GM10266 (cell line): ENCODE results near the gene DNAJC18.
"Not testable (repeated sequence)": the region's sequence is repeated elsewhere in the genome, so short reads cannot be mapped to it uniquely, and the experiment has no call there.

ENCODE experiments used
- DNase-seq: peaks from one replicate; pipeline ENCODE4 v3.0.0; 2012; ENCODE audit errors: extremely low spot score
- TF ChIP-seq, protein P1 (sequence below): IDR thresholded peaks from 2 replicates; pipeline ENCODE4 v1.5.1; 2012; ENCODE audit warnings: mild to moderate bottlenecking, low read depth; ENCODE audit not compliant: control insufficient read depth, insufficient read depth; ENCODE audit errors: missing control alignments

The DNAJC18 gene

DNA sequence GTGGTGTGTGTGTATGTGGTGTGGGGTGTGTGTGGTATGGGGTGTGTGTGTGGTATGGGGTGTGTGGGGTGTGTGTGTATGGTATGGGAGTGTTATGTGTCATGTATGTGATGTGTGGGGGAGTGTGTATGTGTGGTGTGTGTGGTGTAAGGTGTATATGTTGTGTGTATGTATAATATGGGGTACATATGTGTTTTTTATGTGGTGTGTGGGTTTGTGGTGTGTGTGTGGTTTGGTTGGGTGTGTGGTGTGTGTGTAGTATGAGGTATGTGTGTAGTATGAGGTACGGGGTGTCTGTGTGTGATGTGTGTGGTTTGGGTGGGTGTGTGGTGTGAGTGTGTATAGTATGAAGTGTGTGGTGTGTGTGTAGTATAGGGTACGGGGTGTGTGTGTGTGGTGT lies 11.9 kb upstream of the DNAJC18 start:
- DNase-seq, result no peak
- TF ChIP-seq, protein P1, sequence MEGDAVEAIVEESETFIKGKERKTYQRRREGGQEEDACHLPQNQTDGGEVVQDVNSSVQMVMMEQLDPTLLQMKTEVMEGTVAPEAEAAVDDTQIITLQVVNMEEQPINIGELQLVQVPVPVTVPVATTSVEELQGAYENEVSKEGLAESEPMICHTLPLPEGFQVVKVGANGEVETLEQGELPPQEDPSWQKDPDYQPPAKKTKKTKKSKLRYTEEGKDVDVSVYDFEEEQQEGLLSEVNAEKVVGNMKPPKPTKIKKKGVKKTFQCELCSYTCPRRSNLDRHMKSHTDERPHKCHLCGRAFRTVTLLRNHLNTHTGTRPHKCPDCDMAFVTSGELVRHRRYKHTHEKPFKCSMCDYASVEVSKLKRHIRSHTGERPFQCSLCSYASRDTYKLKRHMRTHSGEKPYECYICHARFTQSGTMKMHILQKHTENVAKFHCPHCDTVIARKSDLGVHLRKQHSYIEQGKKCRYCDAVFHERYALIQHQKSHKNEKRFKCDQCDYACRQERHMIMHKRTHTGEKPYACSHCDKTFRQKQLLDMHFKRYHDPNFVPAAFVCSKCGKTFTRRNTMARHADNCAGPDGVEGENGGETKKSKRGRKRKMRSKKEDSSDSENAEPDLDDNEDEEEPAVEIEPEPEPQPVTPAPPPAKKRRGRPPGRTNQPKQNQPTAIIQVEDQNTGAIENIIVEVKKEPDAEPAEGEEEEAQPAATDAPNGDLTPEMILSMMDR, result no peak

DNA sequence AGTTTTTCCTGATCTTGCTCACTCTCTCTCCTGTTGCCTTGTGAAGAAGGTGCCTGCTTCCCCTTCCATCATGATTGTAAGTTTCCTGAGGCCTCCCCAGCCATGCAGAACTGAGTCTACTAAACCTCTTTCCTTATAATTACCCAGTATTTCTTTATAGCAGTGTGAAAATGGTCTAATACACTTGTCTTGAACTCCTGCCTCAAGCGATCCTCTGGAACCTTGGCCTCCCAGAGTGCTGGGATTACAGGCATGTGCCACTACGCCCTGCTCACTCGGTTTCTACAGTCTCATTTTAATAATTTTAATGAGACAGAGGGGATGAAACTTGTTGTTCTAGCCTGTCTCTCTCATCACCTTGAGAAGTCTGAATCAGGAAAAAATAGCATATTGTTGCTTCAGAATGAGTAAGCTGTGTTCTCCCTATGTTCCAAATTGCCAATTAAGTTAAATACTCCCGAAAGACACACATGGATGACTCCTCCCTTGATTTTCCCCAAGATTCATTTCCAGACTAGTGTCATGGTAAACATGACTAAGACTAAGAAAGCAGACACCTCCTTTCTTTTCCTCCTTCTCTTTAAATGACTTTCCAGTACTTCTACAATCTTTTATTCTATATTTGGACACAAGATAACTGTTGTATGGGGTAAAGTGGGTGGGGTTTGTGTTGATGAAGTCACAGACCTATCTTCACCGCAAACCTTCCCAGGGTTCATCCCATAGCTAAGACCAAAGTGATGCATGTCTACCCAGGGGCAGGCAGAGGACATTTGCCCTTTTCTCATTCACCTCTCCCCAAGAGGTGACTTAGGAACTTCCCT lies 7.8 kb upstream of the DNAJC18 start:
- TF ChIP-seq, protein P1, result no peak
- DNase-seq, result peak; percentile 40

DNA sequence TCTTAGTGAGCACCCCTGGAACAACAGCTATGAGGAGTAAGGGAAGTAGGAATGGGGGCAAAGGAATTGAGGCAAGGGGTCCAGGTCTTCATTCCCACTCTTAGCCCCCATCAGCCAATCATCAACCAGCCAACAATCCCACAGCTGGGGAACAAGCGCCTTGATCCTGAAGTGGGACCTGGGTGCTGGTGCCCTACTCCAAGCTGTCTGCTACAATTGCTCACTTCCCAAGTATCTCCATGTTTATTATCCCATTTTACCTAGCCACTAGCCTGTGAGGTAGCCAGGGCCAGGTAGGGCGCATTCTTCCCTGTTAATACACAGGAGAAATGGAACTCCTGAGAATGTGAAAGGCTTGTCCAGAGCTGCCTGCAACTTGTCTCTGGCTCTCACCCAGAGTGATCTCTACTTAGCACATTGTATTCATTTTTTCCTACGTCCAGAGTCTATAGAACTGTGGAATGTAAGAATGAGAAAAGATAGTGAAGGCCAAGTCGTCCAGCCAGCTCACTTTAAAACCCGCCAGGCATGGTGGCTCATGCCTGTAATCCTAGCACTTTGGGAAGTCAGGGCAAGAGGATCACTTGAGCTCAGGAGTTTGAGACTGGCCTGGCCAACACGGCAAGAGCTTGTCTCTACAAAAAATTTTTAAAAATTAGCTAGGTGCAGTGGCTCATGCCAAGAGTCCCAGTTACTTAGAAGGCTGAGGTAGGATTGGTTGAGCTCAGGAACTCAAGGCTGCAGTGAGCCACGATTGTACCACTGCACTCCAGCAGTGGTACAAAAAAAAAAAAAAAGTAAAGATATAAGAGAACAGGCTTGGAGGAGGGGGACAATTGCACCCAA lies 6.2 kb upstream of the DNAJC18 start:
- no peak for DNase-seq
- TF ChIP-seq, protein P1, result no peak

DNA sequence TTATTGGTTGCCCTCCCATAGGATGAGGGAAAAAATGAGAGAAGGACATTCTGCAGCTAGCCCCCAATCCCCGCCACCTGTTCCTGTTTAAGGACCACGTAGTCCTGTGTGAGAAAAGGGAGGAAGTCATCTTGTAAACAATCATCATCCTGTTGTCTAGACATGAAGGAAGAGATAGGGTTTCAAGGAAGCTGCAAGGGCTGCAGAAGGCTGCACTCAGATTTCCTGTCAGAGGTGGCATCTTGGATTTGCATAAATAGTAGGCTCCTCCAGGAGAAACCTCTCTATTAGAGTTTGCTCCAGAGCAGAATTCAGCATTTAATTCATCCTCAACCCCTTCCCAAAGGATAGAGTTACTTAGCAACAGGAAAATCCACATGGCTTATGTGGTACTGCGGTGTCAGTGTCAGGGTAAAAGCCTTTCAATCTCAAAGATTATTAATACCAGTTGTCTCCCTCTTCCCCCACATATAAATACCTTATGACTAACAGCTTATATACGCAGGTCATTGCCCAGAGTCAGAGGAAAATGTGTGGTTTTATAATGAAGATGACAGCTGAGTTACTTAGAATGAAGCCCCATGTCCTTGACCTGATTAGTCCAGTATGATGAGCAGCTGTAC lies 4.6 kb upstream of the DNAJC18 start:
- TF ChIP-seq, protein P1, result no peak
- no peak for DNase-seq

DNA sequence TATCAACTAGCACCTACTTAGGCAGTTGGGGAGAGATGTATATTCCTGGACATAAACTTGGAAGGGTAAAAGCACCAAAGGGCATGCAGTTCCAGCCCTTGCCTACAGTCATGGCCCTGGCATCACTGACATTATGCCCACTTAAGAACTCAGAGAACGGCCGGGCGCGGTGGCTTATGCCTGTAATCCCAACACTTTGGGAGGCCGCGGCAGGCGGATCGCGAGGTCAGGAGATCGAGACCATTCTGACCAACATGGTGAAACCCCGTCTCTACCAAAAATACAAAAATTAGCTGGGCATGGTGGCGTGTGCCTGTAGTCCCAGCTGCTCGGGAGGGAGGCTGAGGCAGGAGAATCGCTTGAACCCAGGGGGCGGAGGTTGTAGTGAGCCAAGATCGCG lies 1.1 kb upstream of the DNAJC18 start:
- not testable (repeated sequence) for DNase-seq

DNA sequence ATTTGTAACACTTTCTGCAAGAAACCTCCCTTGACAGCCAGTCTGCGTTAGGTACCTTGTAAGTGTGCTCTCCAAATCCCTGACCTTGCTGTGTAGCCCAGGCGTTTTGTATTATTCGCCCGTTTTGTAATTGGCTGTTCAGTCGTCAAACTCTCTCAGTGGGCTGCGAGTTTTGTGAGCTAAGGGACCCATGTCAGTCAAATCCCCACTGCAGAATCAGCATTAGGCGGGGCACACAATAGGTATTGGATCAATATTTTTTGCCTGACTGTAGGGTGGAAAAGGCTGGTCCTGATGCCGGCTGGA lies 665 bp downstream of the DNAJC18 start:
- TF ChIP-seq, protein P1, result no peak
- no peak for DNase-seq

DNA sequence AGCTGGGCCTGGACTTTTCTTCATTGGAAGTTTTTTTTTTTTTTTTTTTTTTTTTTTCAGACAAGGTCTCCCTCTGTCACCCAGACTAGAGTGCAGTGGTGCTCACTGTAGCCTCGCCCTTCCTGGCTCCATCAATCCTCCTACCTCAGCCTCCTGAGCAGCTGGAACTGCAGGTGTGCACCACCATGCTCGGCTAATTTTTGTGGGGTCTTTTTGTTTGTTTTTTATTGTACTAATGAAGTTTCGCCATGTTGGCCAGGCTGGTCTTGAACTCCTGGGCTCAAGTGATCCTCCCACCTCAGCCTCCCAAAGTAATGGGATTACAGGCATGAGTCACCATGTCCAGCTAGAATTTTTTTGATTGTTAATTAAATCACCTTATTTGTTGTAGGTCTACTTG lies 3.6 kb downstream of the DNAJC18 start:
- DNase-seq, result no peak
- TF ChIP-seq, protein P1, result no peak
